Inflammatory macrophage treated with lipopolysaccharide for 1 hour (primary cell): Measurements from ENCODE around the gene SMCO3.
A peak's percentile ranks its signal among the peaks of the same experiment; 100 is the strongest.

Source experiments
- DNase-seq, 2 donors: peaks; one replicate each; pipeline ENCODE4 v3.0.0-alpha.2; 2020 to 2022

SMCO3 gene

DNA sequence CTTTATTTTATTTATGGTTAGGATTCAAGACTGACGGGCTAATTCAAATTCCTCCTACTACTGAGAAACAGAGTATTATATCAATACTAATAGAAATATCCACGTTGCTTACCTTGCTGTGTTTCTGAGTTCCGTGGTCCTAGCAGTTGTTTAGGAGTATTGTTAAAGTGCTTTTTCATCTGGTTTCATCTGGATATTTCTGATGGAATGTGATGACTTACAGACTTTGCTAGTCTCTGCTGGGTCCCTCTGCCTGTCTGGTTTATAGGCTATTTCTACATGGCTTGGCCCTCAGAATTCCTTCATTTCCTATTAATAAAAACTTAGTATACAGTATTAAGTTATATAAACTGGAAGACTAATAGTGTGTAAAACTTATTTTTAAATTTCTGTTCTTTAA, at the start of gene SMCO3:
SMCO3 (minus strand) TSS at position 169 of the 400 bp plus-strand sequence. CDS start 7,502 bp downstream, outside the sequence.
- no peak for DNase-seq

DNA sequence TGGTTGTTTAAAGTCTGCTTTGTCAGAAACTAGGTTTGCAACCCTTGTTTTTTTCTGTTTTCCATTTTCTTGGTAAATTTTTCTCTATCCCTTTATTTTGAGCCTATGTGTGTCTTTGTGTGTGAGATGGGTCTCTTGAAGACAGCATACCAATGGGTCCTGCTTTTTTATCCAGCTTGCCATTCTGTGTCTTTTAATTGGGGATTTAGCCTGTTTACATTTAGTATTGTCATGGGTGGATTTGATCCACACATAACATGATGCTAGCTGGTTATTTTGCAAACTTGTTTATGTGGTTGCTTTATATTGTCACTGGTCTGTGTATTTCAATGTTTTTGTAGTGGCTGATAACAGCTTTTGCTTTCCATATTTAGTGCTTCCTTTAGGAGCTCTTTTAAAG, 46.5 kb upstream of the SMCO3 start:
- DNase-seq: no peak

DNA sequence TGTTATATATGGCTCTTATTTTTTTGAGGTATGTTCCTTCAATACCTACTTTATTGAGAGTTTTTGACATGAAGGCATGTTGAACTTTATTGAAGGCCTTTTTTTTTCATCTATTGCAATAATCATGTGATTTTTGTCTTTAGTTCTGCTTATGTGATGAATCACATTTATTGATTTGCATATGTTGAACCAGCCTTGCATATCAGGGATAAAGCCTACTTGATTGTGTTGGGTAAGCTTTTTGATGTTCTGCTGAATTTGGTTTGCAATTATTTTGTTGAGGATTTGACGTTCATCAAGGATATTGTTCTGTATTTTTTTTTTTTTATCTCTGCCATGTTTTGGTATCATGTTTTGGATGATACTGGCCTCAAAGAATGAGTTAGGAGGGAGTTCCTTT, 44.5 kb upstream of the SMCO3 start:
- no peak for DNase-seq

DNA sequence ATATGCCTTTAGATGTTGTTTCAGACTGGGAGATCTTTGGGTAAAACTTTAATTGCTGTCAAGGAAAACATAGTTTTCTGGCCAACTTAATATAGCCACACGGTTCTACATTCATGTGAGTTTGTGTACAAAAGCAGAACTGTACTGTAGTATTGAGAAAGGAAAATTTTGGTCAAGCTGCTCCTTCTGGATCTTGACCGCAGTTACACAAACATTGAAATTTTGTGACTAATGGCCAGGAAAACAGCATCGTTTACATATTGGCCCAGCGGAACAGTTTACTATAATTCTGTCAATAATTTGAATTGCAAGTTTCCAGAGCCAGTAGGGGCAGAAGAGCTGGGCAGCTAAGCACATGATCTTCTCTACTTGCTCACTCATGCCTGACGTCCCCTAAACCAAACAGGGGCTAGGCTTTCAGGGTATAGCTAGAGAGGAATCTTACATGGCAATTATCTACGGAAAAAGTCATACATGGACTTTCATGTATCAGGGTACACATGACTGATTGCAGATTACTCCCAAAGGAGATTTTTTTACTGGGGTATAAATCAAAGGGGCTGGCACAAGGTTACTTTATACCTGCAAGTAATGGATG, 40.7 kb upstream of the SMCO3 start:
- peak in 1 of 2 donors; percentile 5 for DNase-seq

DNA sequence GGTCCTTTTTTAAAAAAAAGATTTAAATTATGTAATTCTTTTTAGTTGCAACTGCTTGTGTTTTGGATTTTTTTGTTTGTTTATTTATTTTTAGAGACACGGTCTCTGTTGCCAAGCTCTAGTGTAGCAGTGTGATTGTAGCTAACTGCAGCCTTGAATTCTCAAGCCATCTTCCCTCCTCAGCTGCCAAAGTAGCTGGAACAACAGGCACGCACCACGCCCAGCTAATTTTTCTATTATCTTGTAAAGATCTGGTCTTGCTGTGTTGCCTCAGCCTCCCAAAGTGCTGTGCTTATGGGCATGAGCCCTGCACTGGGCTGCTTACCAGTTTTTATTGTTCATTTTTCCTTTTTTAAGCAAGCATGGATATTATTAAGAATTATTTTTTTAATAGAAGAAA, 40.0 kb upstream of the SMCO3 start:
- no peak for DNase-seq

DNA sequence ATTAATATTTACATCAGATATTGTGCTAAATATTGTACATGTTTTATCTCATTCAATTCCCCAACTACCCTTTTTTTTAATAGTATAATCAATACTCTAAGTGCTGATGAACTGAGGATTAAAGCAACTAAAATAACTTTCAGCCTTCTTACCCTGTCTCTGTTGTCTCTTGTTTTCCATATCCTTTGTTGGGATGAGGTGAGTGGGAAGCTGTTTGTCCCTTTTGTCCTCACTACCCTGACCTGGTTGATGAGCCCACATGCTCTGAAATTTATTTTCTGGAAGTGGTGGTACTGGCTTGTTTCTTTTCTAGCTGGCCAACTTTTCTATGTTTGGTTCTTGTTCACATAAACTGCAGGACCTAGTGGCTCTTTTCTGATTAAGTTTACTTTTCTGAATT, 38.9 kb upstream of the SMCO3 start:
- DNase-seq: no peak

DNA sequence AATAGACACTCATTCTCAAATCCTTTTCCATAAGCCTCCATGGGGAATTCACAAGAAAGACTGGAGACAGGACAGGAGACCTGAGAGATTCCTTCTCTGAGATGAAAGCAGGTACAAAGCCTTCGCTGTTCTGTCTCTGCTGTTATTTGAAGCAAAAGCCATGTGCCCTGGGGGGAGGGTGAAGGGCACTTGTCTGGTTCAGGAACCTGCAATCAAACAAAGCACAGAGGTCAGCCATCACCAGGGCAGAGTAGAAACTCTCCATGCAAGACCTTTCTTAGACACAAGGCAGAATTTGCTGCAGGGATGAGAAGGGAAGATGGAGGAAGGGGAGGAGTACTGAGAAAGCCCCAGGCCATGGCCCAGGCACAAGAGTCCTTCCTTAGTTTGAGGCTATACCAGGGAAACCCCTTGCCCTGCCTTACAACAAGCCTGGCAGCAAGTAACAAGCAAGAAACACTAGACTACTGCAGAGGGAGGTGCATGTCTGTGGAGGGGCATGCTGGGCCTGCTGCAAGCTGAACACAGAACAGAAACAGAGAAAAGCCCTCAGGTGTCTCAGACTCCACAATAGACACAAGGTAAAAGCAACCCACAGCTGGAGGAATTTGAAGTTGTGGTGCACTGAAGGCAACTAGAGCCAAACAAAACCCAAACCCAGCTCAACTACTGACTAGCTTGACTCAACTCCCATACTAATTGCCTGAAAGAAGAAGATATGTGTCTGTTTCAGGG, 37.1 kb upstream of the SMCO3 start:
- DNase-seq: no peak

DNA sequence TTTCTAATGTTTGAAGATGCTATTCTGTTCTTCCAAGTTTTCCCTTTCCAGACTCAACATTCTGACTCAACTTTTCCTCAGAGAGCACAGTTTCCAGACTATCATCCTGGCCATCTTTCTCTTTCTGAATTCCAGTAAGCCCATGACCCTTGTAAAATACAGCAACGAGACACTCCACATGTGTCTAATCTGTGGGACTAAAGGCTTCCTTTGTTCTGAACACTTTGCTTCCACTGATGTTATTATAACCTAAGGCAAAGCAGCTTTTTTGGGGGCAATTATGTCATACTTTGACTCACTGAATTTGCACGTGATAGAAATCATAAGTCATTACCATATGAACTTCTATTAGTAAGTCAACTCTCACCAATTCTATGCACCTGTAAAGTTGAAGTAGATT, 35.7 kb upstream of the SMCO3 start:
- no peak for DNase-seq

DNA sequence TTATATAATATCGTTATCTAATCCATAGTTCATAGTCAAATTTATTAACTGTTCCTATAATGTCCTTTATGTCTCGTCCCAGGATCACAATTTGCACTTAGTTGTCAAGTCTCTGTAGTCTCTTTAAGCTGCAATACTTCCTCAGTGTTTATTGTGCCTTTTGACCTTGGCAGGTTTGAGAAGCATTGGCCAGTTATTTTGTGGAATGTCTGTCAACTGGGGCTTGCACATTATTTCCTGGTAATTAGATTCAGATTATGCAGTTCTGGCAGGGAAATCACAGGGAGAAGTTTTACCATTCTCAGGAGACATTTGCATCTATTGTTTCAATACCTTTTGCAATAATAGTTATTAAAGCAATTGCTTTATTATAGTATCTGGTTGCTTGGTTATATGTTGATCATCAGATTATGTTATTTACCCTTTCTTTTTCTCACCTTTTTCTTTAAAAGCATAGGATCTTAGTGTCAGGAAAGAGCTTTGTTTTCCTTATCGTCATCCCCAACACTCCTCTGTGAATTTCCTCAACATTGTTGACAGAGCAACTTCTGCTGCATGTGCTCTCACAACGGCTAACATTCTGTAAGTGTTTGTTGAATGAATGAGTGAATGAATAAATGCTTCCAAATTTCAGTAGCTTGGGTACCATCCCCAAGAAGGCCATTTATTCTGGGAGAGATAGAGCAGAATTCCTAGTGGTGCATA, 33.0 kb upstream of the SMCO3 start:
- DNase-seq: no peak

DNA sequence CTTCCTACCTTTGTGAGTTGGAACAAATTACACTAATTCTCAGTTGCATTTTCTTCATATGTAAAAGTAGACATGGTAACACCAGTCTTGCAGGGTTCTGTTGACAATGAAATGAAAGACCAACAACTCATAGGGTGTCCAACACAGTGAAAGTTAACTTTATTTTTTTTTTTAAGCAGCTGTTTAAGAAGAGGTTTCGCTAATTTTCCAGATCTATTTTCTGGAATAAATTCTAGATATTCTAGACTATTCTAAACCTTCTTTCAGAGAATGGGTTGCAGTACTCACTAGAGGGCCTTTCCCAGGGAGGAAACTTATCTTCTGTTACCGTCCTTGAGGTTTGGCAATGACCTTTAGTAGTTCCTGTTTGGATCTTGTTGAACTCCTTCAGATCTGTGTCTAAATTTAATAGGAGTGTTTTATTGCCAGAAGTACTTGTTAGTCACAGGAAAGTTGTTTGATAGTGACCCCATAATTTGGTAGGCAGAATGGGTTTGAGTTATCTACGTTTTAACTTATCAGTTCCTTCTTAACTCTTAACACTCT, 32.1 kb upstream of the SMCO3 start:
- peak; percentile 47 to 70 for DNase-seq

DNA sequence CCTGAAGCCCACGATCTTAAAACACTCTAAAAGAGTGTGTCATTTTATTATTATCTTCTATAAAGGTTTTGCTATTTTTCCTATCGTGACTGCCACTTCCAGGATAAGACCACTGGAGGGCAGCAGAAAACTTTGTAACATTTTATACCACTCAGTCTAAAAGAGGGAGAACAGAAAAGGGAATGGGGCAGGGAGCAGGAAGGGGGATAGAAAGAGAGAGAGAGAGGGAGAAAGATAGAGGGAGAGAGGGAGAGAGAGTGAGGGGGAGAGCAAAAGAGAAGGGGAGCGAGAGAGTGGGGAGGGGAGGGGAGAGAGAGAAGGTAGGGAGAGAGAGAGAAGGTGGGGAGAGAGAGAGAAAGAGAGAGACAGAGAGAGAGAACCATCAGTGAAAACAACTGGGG, 31.4 kb upstream of the SMCO3 start:
- DNase-seq: peak; percentile 24 to 80

DNA sequence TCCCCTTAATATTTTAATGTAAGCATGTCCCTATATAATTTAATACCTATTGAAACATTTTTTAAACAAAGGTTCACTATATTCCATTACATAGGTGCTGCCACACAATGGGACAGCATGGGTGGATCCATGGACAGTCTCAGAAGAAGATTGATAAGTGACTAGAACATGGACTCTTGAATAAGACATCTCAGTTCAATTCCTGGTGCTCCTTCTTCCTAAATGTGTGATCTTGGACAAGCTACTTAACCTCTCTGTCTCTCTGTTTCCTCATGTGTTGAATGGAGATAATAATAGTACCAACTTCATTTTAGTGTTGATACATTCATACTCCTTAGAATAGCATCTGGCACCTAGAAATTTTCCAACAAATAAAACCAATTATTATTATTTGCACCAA, 30.4 kb upstream of the SMCO3 start:
- no peak for DNase-seq

DNA sequence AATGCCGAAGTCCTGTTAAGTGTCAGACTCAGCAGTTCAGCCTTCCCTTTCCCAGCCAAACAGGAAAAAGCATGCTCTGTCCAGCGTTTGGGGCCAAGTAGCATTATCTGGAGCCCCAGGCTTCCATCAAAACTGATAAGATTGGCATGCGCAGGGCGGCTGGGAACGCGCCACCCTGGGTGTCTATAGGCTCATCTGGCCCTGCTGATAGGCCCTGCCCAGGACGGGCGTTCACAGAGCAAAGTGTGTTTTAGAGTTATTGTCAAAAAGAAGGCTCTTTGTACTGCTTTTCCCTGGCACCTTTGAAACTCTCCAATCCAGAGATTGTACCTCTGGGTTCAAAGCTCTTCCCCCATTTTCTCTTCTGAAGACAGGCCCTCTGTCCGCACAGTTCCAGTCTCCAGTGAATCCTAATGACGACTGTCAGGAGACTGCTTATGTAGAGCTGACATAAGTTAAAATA, 29.5 kb upstream of the SMCO3 start, which contains the start of gene ART4:
ART4 (minus strand) TSS at position 102 of the 463 bp plus-strand sequence. CDS start 413 bp downstream, outside the sequence.
- DNase-seq: no peak

DNA sequence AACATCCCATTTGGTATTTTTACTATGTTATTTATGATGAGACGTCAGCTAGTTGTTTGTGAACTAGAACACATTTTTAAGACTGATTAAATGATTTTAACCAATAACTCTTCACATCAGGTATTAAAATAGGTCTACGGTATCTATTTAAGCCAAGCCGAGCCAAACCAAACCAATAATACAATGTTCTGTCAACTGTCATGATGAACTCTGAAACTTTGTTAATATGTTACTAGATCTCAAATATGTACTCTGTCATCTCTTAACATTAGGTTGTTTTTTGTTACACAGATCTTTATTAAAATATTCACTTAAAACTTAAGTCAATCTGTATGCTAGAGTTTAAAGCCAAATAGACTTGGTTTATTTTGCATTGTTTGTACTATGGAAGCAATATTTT, 28.3 kb upstream of the SMCO3 start:
- no peak for DNase-seq

DNA sequence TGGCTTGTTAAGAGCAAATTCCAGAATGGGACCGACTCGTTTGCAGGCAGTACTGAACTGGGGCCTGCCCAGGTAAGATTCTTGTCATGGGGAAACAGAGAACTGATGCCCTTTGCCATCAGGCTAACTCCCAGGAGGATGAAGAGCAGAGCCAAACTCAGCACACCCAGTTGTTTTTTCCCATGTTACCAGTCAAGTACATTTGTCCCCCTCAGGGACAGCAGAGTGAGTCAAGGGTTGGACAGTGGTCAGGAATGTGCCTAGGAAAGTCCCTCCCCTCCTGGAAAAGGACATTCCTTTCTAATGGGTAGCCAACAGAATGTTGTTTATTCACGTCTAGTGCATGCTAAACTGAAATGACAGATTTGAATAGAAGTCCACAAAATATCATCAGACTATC, 27.8 kb upstream of the SMCO3 start:
- no peak for DNase-seq

DNA sequence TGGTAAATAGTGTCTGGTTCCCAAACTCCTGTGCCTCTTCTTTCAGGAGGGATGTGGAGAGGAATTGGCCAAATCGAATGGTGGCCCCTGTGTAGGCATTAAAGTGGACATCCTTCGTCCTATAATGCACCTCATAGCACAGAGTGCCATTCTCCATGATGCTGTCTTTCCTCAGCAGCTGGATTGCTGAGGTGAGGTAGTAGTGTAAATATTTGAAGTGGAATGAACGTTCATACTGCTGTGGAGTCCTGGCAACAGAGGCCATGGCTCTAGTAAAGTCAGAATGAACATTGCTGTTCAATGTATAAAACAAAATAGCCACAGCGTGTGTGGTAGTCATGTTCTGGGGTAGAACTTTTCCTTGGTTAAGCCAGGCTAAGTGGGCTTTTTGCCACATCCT, 26.6 kb upstream of the SMCO3 start:
- no peak for DNase-seq

DNA sequence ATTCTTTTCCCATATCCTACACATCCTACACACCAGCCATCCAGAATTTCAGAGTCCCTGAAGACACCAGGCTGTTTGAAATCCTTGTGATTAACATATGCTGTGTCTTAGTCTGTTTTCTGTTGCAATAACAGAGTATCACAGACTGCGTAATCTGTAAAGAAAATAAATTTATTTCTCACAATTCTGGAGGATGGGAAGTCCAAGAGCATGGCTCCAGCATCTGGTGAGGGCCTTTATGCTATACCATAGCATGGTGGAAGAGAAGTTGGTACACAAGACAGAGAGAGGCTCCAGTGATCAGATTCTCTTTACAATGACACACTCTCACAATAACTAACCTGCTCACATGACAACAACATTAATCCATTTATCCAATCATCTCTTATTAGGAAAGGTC, 25.3 kb upstream of the SMCO3 start:
- peak in 1 of 2 donors; percentile 1 for DNase-seq

DNA sequence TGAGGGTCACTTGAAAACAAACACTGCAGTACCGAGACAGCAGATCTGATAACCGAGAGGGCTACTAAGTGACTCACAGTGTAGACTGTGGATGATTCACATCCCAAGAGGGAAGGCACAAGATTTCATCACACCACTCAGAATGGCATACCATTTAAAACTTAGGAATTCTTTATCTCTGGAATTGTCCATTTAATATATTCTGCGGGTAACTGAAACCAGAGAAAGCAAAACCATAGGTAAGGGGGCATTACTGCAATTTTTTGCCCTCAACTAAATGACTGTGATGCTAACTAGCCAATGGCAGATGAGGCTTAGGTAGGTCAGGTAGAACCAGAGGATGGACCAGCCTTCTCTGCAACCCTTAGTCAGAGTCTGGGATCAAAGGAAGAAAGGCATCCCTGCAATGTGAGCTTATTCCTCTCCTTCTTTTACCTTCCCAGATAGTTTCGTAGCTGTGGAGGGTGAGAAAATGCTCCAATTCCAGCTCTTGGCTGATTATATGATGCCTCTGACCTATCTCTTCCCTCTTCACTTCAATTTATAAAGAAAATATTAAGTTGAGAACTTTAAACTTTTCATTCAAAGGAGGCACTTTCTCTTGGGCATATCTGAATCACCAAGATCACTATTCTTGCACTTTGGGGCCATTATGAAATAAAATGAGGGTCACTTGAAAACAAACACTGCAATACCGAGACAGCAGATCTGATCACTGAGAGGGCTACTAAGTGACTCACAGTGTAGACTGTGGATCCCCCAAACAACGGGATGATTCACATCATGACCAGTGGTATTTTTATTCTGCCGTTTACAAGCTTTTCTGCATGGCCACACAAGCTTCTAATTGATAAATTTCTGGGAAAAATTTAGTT, 22.6 kb upstream of the SMCO3 start:
- DNase-seq: peak in 1 of 2 donors; percentile 24

DNA sequence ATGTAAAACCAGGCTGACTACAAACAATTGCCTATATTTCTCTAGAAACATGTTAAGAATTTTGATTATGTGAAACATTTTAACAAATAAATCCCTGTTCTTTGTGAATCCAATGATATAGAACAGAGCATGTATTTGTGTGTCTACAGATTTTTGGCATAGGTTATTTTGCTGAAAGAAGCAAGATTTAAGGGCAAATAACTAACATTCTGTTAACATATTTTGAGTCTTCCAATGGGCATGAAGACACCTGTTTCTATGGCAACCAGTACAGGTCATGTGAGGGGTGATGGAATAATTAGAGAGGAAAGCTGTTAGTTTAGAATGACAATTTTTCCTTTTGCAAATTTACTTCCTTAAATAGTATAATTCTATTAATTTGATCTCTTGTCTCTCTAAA, 20.5 kb upstream of the SMCO3 start:
- DNase-seq: no peak

DNA sequence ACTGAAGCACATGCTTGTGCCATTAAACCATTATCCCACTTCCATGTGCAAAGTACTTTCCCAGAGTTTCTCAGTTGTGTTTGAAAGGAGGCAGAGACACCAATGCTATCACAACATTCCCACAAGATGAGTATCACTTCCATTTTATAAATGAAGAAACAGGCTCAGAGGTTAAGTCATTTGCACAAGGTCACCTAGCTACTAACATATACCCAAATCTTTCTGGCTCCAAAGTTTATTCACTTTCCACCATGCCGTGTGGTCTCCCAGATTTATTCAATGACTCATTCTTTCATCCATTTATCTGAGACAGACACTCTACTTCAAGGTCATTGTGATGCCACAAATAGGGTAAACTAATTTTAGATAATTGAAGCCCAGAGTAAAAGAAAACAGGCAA, 20.0 kb upstream of the SMCO3 start:
- no peak for DNase-seq

DNA sequence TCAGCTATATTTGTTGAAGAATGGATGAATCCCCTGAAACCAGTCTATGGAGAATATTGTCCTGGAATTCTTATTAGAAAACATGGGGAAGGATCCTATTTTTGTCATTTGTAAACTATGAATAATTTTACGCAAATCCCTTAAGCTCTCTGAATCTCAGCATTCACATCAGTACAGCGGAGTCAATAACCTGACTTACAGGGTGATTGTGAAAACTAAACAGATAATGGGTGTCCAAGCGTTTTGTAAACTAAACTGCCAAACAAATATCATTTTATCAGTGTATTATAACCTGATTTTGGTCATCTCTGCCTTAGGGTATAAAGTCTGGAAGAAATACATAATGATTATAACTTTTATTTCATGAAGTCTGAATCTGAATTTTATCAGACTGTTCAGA, 19.4 kb upstream of the SMCO3 start:
- DNase-seq: no peak

DNA sequence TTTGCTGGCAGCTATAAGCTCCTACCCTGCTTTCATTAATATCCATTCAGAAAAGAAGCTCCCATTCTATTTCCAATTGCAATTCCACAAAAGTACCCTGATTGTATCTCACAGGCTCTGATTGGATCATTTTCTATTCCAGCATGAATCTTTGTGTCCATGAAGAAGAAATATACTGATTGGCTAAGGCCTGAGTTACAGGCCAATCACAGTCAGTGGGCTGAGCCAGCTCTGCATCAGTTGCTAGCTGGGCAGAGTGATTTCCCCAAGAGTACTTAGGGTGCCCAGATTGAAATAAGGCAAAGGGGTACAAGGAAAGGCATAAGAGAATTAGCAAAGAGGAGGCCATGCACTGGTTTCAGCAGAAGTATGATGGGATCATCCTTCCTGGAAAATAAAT, 14.9 kb upstream of the SMCO3 start:
- DNase-seq: peak in 1 of 2 donors; percentile 6

DNA sequence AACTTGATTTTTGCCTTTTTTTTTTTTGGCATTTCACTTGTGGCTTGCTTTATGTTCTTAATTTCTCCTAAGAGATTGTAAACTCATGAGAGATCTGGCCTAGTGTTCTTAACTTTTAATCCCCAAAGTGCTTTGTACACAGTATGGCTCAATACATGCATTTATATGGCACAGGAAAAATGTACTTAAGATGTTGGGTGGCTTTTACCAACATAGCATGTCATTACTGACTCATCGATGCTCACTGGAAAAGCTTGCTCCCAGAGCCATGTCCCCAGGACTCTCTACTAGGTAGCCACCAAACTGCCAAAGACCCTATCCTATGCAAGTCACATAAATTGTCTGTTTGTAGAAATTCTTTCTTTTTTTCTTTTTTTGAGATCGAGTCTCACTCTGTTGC, 13.1 kb upstream of the SMCO3 start:
- DNase-seq: no peak
